NB4 (cell line): ENCODE data around the gene ZNF341.

ENCODE experiments used
- DNase-seq: peaks from one replicate; pipeline ENCODE4 v3.0.0; 2010; ENCODE audit warnings: low read depth
- H3K4me3 ChIP-seq: one replicate; pipeline ENCODE4 v1.5.1; 2011; ENCODE audit warnings: mild to moderate bottlenecking, low read depth, low read length, moderate library complexity
- CTCF ChIP-seq: IDR thresholded peaks from one replicate; pipeline ENCODE4 v1.5.1; 2012; ENCODE audit warnings: low read depth, low read length
- MAX ChIP-seq: IDR thresholded peaks from 2 replicates; pipeline ENCODE4 v1.6.1; 2011; ENCODE audit warnings: low read depth, low read length
- MYC ChIP-seq: IDR thresholded peaks from 2 replicates; pipeline ENCODE4 v1.6.1; 2011; ENCODE audit warnings: low read depth, low read length
- POLR2A ChIP-seq: IDR thresholded peaks from 2 replicates; pipeline ENCODE4 v1.6.1; 2011; ENCODE audit warnings: mild to moderate bottlenecking; ENCODE audit not compliant: insufficient read length; ENCODE audit errors: extremely low read depth

ZNF341 gene

GRCh38 chr20:33733654-33734576 lies 2.1 kb downstream of the ZNF341 start:
- TF ChIP-seq POLR2A (no peak), MYC (peak; percentile 59), MAX (peak; percentile 47; the same call in 1 of the 2 replicates), CTCF (peak; percentile 5)
- H3K4me3 ChIP-seq: no peak overlapping the region
- DNase-seq: peak; percentile 87

- no peak for DNase-seq
- no peak for TF ChIP-seq POLR2A
- no peak for TF ChIP-seq CTCF
- TF ChIP-seq MAX: no peak
- TF ChIP-seq MYC: no peak
- no peak overlapping the region for H3K4me3 ChIP-seq
Measured at GRCh38 chr20:33736962-33737361, 5.2 kb downstream of the ZNF341 start.

- no peak for TF ChIP-seq POLR2A
- no peak for TF ChIP-seq MYC
- TF ChIP-seq CTCF: no peak
- no peak for TF ChIP-seq MAX
- H3K4me3 ChIP-seq: no peak overlapping the region
- no peak for DNase-seq
Measured at GRCh38 chr20:33739493-33739892, 7.7 kb downstream of the ZNF341 start.

- TF ChIP-seq MAX (no peak), MYC (no peak), CTCF (no peak), POLR2A (no peak)
- no peak for DNase-seq
- H3K4me3 ChIP-seq: no peak overlapping the region
Measured at GRCh38 chr20:33740189-33740588, 8.4 kb downstream of the ZNF341 start.

- TF ChIP-seq MYC: no peak
- TF ChIP-seq MAX: no peak
- TF ChIP-seq CTCF: no peak
- TF ChIP-seq POLR2A: no peak
- no peak overlapping the region for H3K4me3 ChIP-seq
- no peak for DNase-seq
Measured at GRCh38 chr20:33744181-33744580, 12.4 kb downstream of the ZNF341 start.
